KG1 (cell line): ENCODE results near the gene NELL1.
A peak's percentile ranks its signal among the peaks of the same experiment; 100 is the strongest.

Source experiments
- DNase-seq: peaks from one replicate; lab custom pipeline; 2025; lab: John Stamatoyannopoulos, UW

NELL1 gene

DNA sequence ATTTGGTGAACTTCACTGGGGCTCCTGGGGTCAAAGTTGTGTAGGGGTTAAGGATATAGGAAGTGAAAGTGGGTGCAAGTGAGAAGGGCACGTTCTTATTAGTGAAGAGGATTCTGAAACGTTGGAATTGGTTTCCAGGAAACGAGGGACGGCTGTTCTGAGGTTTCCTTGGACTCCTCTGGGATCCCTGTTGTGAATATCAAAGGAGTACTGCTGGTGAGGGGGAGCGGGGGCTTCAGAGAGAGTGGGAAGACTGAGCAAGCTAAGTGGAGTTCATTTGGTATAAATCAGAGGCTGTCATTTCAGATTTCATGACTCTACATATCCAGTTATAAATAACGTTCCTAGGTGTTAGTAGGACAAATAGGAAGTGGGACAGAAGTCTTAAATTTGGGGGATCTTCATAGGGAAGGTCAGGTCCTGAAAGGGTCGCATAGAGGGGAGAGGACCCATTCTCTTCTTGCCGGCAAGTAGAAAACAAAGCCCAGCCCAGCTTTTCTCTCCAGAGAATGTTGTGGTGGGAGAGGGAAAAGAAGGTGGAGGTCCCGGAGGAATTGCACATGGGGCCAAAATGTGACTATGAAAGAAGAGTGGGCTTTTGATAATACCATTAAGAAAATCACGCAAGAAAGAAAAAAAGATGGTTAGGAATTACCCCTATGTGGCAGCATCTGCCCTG is 1.1 kb upstream of the NELL1 start:
- no peak for DNase-seq

DNA sequence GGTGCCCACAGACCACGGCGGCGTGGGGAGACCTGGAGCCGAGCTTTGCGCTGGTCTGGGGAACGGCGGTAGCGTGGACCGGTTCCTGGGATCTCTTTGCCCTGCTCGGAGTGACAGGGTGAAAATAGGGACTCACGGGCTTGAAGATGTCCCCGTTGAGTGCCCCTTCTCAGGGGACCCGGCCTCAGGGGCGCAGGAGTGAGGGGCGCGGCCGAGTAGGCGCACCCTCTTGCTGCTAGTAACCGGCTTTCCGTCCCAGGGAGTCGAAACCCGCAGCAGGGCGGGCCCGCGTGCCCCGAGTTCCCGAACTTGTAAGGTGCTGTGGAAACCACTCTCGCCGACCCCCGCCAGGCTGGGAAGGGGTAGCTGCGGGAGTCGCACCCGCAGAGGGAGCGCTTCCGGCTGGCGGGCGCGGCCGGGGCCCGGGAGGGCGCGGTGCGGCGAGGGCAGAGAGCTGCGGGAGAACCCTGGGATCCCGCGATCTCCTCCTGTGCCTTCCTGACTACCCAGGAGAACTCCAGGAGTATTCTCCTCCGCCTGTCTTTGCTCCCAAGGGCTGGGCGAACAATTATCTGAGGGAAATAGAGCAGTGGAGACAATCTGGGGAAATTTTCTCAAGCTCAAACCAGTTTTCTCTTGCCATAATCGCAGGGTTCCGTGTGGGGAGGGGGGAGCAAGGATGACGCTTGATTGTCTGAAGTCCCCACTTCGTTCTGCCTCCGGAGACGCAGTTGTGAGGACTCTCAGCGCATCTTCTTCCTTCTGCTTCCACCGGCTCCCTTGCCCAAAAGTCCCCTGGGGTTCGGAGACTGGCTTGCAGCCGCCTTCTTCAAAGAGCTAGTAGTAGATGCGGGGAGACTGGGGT is 666 bp downstream of the NELL1 start:
- DNase-seq = no peak

DNA sequence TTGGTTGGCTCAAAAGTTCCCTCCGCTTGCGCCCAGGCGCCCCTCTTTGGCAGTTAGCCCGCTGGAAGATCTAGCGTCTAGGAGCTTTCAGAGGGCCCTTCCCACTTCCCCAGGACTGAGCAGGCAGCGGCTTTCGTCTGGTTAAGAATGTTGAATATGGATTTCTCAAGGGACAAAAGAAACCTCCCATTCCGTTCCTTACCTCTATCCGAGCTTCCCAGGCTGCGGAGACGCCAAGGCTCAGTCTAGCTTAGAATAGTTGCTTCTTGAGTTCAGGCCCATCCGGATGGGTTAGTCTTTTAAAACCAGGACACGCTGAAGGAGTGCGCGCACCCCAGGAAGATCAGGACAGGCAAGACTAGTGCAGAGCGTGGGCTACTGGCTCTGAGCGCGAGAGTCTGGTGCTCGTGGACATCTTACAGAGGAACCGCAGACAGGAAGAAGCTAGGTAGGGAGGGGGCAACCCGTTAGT is 1.6 kb downstream of the NELL1 start:
- no peak for DNase-seq

DNA sequence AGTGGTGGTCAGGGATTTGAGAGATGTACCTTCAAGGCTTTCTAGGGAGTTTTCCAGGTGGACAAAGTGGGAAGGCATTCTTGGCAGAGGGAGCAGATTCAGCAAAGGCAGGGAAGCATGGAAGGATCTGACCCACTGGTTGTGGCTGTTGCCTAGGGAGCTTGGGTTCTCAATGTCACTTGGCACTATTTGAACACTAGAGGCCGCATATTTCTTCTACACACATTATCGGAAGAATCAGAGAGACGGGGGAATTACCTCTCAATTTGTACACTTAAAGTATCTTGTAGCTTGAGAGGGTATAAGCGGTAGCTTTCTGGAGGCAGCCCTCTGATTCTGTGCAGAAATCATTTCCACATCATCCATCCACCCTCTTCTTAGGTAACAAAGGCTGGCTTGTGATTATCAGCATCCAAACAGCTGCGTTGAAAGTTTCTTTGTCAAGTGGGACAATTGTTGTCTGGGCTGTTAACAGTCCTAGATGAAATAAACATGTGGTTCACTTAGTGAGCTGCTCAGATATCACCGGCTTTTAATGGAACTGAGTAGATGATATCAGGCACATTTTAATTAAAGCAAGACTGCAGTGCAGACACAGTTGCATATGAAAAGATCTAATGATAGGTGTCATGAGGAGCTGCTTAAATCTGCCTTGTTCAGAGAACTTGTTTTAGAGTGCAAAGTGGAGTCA is 2.6 kb downstream of the NELL1 start:
- DNase-seq = peak; percentile 1

DNA sequence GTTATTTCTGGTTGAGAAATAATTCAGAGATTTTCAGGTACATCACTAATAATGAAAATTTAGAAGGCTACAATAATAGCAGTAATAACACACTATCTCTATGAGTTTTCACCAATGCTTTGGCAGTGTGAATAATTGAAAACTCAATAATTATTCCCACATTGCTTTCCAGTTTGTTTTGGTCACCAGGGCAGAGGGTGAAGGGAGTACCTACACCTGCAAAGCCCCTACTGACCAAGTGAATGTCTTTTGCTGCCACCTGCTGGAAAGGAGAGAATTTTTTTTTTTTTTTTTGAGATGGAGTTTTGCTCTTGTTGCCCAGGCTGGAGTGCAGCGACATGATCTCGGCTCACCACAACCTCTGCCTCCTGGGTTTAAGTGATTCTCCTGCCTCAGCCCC is 3.2 kb downstream of the NELL1 start:
- DNase-seq = no peak

DNA sequence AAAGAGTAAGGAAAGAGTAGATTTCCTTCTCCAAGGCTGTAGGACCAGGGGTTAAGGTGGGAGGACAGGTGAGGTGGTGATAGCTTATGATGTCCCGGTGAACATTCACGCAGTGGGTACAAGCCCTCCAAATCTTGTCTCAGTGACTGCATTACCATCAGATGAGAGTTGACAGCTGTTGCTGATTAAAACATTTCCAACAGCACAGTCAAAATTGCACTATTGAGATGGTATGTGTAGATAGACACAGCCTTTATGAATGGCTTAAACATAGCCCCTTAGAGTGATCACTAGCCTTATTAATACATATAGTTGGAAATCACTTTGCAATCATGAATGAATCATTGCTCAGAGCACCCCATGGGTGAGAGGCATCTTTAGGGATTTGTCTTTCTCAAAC is 7.3 kb downstream of the NELL1 start:
- DNase-seq = no peak

DNA sequence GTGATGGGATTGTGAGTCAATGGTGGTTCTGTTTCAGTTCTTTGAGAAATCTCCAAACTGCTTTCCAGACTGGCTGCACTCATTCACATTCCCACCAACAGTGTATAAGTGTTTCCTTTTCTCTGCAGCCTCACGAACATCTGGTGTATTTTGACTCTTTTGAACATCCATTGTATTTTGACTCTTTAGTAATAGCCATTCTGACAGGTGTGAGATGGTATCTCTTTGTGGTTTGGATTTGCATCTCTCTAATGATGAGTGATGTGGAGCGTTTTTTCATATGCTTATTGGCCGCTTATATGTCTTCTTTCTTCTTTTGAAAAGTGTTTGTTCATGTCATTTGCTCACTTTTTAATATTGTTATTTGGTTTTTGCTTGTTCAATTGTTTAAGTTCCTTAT is 19.4 kb downstream of the NELL1 start:
- DNase-seq = no peak

DNA sequence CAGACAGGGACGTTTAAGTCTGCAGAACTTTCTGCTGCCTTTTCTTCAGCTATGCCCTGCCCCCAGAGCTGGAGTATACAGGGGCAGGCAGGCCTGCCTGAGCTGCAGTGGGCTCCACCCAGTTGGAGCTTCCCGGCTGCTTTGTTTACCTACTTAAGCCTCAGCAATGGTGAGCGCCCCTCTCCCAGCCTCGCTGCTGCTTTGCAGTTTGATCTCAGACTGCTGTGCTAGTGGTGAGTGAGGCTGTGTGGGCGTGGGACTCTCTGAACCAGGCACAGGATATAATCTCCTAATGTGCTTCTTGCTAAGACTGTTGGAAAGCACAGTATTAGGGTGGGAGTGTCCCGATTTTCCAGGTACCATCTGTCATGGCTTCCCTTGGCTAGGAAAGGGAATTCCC is 38.5 kb downstream of the NELL1 start:
- no peak for DNase-seq

DNA sequence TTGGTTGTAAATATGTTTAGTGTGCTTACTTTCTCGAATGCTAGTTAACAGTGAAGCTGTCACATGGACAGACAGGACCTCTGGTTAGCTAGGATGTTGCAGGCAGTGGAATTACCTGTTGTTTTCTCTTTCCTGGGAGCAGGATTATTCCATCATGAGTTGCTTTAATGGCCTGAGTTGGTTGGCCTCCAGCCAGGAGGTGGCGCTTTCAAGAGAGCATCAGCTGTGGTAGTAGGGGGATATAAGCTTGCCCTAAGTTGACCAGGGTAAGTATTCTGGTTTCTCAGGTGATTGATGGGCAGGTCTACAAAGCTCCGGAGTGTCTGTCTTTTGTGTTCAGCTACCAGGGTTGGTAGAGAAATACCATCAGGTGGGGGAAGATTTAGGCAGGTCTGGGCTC is 43.5 kb downstream of the NELL1 start:
- DNase-seq = no peak

DNA sequence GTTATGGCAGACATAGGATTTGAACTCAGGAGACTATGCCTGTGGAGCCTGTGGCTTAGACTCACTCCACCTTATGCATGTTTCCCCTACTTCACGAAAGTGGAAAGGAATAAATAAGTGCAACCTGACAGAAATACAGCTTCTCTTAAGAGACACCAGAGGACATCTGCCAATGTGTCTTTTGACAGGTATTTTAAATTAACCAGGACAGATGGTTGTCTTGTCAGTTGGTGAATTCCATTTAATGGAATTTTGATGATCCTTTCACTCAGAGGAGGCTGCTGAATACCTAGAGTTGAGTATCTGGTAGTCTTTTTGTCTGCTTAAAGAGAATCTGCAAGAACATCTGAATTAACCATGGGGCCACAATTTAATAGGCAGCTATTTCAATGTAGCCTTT is 46.1 kb downstream of the NELL1 start:
- DNase-seq = no peak

DNA sequence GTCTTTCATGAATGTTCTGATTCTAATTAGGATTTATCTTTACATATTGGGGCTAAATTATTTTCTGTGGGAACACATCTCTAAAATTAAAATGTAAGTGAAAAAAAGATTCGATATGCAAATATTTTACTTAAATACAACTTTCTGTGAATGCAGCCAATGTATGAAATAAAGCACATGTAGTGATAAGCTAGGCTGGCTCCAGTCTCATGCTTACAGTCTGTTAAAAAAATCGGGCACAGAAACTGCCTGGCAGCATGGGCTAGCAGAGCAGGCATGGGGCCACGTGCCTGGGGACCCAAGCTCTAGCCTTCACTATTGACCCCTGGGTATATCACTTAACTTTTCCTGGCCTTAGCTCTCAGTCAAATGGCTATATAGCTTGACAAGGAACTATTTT is 46.5 kb downstream of the NELL1 start:
- DNase-seq = no peak

DNA sequence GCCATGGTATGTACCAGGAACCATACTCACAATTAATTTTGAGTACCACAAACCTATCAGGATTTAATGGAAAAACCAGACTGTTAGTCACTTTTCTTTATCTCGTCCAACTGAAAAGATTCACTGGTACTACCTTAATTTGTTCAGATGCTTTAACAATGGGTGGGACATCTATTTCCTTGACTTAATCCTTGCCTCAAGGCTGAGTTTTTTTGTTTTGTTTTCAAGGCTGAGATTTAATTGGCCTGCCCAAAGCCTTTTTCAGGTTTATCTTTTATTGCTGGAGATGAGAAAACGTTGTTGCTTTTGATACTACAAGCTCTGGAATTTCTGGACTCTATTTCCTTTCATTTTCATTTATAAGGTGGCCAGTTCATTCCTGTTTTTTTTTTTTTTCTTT is 50.4 kb downstream of the NELL1 start:
- DNase-seq = no peak

DNA sequence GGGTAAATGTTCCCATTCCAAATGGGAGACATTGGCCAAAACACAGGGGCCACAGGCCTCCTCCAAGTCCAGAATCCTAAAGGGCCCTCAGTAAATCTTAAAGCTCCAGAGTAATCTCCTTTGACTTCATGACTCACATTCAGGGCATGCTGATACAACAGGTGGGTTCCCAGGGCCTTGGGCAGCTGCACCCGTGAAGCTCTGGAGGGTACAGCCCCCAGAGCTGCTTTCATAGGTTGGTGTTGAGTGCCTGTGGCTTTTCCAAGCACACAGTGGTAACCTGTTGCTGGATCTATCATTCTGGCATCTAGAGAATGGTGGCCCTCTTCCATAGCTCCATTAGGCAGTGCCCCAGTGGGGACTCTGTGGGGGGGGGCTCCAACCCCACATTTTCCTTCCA is 54.0 kb downstream of the NELL1 start:
- DNase-seq = no peak

DNA sequence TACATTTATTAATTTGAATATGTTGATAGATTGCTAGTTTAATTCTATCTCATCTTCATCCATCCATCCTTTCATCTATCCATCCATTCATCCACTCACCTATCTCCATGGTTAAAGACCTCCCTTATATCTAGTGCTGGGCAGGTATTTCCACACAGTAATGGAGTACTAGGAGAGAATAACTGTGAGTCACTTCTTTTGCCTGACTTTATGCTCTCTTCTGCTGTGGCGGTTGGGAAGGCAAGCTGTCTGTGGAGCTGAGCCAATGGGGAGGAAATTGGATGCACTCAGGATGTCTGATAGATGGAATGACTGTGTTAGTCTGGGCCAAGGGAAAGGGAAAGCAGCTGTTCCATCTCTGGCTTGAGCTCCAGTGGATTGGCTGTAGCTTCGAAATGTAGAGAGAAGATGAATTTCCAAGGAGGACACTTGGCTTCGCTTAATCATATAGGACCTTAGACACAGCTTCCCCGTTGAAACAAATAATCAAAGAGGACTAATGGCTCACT is 60.3 kb downstream of the NELL1 start:
- no peak for DNase-seq

DNA sequence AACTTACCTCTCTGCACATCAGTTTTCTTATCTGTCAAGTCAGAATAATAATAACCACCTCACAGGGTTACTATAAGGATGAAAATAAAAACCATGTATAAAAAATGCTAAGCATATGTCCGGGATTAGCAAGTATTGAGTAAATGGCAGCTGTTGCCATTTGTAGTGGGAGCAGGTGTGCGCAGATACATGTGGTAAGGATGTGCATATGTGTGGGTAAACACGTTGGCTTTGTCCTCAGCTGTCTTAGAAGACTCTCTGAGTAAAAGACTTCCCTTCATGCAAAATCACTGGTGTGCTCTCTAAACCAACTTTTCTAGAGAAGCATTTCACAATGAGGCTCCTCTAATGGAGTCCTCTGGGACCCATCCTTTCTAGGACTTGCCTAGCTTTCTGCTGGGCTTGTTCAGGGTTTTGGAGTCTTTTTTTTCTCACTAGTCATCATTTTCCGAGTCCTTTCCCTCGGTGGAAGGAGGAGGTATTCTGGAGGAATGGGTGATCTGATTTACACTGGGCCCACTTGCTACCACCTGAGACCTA is 62.4 kb downstream of the NELL1 start:
- DNase-seq = no peak

DNA sequence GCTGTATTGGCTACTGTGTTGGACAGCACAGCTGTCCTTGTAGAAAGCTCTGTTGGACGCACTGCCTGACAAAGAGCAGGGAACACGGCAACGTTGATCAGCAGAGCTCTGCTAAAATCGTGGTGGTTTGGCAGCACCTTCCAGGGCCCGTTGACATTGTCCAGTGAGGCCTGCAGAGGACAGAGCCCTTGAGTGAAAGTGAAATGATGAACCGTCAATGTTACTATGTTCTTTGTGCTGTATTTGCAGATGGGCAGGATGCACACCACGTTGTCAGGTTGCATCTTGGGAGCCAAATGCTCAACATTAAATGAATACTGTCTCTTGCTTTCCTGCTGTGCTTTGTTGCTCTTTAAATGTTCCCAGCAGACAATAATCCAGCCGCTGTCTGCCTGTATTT is 69.7 kb downstream of the NELL1 start:
- DNase-seq = no peak

DNA sequence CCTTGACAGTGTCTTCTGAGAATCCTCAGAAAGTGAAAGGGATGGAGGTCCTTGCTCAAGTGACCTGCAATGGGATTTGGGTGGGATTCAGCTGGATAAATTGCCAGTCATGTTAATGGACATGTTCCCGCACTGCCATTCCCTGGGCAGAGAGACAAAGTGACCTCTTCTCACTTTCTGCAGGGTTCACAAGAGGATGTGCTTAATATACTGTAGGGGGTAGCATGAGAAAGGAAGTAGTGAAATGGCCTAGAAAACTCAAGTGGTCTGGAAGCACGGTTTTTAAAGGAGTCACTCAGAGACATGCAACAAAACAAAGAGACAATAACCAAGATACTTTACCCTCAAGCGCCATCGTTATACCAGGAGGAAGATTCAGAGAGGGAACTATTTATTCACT is 70.2 kb downstream of the NELL1 start:
- no peak for DNase-seq

DNA sequence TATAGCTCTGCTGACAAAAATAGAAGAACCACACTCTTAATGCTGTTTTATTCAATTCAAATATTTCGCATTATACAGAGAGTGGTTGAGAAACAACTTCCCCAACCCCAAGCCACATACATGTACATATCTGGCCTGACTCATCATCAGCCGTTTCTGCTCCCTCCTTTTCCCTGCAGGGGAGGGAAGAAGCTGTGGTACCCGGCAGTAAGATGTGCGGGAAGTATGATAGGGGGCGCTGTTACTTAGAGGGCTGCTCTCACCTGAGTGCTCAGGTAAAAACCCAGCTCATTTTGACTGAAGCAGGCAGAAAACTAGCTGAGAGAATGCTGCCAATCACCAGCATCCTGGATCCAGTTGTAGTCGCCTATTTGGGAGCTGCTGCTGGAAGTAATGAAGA is 85.5 kb downstream of the NELL1 start:
- DNase-seq = no peak

DNA sequence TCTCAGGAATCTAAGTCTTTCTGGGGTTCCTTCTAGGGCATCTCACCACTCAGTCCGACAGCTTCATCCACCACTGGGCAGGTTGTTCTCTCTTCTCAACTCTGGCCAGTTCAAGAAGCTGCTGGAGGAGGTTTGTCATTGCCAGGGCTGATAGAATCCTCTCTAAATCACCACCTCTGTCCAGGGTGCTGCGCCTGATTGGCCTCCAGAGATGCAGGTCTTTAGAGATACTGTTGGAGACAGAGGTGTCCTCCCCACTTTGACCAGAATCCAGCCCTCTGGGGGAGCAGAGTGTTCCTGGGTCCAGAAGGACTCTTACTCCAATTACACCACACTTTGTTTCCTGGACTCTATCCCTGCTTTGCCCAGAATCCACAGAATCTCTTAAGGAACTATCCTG is 90.2 kb downstream of the NELL1 start:
- DNase-seq = no peak

DNA sequence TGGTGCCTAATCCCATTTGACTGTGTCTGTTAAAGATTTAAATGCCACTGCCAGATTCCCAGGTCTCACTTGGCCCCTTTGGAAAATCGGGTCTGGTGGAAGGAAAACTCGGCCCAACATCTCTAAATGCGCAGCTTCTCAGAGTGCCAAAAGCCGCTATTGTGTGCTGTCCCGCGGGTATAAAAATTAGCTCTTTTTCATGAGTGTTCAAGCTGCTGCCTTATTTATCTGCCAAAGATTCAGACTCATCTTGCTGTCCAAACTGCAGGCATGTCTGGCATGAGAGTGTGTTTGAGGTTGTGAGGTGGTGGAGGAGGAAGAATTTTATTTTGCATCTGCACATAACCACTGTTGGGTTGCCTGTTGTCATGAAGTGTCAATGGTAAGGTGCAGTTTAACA is 91.4 kb downstream of the NELL1 start:
- no peak for DNase-seq

DNA sequence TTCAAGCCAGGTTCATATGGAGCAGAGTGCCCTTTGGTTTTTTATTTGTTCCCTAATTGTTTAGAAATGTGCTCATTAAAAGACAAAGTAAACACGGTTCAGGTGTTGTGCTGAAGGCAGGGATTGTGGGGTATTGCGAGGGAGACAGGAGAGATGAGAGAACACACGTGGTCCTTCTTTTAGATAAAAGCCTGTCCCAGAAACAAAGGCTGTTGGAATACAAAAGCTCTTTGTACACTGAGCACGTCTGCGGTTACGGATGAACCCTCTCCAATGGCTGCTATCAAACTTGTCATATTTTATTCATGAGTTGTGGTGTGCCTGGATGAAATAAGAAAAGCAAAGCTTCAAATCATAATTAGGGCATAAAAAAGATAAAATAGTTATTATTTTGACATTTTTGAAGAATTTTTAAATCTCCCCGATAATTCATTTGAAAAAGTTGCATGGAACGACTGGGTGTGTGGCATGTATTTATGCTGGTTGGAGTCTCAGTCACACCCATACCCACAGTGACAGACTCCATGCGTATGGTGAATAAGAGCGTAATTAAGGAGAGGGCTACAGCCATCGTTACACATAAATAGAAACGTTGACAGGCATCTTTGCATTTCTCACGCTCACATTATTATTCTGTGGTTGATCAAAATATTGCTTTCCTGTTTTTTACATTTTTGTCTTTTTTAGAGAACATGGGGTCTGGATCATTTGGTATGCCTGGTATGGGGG is 92.9 kb downstream of the NELL1 start:
- no peak for DNase-seq

DNA sequence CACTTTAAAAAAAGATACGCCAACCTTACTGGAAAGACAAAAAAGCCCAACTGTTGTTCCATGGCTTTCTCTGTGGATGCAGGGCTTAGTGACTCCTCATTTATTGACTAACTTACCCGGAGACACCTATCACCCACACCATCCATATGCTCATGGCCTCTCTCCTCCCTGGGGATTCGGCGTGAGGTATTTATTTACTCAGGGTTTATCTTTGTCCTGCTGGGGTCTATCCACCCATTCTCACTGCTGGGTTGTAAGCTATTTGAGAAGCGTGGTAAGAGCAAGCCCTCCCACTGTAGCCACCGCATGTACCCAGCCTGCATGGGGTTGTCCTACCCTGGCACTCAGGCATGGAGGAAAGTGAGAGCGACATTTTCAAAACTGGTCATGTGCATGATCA is 93.6 kb downstream of the NELL1 start:
- DNase-seq = no peak
